Stomach (tissue), 4 donors: ENCODE measurements around the gene EPHA6.

Source experiments
- EP300 ChIP-seq: sonication (generic); formaldehyde crosslinking; IDR thresholded peaks from one replicate; pipeline ENCODE4 v1.6.1; 2017; ENCODE audit warnings: antibody characterized with exemption
- POLR2A ChIP-seq, 4 donors: fragments of 450-650 bp; IDR thresholded peaks; one replicate each; pipeline ENCODE4 v1.6.1; 2016; ENCODE audit warnings: antibody characterized with exemption in 4 of 4, control low read depth in 2 of 4, mild to moderate bottlenecking in 1 of 4, moderate library complexity in 1 of 4
- TF ChIP-seq, protein P1 (sequence below), 7 experiments: fragments of 450-650 bp in 4 of 7; fragments of 200-600 bp in 3 of 7; sonication (generic) in 3 of 7; IDR thresholded peaks; one replicate each; pipeline ENCODE4 v1.5.1; 2016 to 2019; ENCODE audit warnings: antibody characterized with exemption in 7 of 7, control low read depth in 2 of 7, mild to moderate bottlenecking in 1 of 7

DNA sequence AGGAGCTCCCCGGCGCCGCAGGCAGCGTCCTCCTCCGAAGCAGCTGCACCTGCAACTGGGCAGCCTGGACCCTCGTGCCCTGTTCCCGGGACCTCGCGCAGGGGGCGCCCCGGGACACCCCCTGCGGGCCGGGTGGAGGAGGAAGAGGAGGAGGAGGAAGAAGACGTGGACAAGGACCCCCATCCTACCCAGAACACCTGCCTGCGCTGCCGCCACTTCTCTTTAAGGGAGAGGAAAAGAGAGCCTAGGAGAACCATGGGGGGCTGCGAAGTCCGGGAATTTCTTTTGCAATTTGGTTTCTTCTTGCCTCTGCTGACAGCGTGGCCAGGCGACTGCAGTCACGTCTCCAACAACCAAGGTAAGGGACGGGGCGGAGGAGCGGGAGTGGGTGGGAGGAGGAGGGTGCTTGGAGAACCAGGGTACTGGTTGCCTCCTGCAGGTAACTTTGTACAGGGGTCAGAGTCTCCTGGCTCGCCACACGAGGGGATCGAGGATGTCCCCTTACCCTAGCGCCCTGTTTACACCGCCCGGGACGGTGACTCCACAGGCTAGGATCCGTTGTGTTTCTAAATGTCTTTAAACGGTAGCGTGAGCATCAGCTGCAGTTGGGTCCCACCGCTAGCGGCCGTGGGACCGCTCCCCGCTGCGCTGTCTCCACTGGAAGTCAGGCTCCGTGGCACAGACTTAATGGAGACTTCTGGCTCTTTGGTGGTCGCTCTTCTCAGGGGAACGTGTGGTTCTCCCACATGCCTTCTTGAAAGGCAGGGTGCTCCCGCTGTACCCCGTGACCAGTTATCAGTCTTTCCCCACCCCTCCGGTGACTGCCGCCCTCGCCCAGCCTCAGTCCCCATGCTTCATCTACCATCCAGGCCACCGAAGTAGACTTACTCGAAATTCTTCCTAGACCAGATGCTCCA is 515 bp downstream of the EPHA6 start:
- TF ChIP-seq, protein P1, sequence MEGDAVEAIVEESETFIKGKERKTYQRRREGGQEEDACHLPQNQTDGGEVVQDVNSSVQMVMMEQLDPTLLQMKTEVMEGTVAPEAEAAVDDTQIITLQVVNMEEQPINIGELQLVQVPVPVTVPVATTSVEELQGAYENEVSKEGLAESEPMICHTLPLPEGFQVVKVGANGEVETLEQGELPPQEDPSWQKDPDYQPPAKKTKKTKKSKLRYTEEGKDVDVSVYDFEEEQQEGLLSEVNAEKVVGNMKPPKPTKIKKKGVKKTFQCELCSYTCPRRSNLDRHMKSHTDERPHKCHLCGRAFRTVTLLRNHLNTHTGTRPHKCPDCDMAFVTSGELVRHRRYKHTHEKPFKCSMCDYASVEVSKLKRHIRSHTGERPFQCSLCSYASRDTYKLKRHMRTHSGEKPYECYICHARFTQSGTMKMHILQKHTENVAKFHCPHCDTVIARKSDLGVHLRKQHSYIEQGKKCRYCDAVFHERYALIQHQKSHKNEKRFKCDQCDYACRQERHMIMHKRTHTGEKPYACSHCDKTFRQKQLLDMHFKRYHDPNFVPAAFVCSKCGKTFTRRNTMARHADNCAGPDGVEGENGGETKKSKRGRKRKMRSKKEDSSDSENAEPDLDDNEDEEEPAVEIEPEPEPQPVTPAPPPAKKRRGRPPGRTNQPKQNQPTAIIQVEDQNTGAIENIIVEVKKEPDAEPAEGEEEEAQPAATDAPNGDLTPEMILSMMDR (IDR thresholded peaks at IDR 0.05) = no peak
- TF ChIP-seq POLR2A (IDR thresholded peaks at IDR 0.05) = no peak
- TF ChIP-seq EP300 = no peak
